LNCAP (cell line): ENCODE data around the gene RANBP3.

Source experiments
- CTCF ChIP-seq: fragments of 450-650 bp; IDR thresholded peaks from 2 replicates; pipeline ENCODE4 v1.5.1; 2017; ENCODE audit warnings: mild to moderate bottlenecking

Gene RANBP3

GRCh38 chr19:5929179-5929578 is 48.8 kb downstream of the RANBP3 start:
- no peak for TF ChIP-seq CTCF

GRCh38 chr19:5927441-5927821 is 50.5 kb downstream of the RANBP3 start:
- TF ChIP-seq CTCF, result no peak

GRCh38 chr19:5926641-5927440 is 51.1 kb downstream of the RANBP3 start:
- no peak for TF ChIP-seq CTCF

- no peak for TF ChIP-seq CTCF
These were observed 52.0 kb downstream of the RANBP3 start for GRCh38 chr19:5925830-5926427.

- no peak for TF ChIP-seq CTCF
These were observed 54.6 kb downstream of the RANBP3 start for GRCh38 chr19:5923356-5923755.

GRCh38 chr19:5922161-5922545 is 55.8 kb downstream of the RANBP3 start:
- no peak for TF ChIP-seq CTCF

- no peak for TF ChIP-seq CTCF
These were observed 56.3 kb downstream of the RANBP3 start for GRCh38 chr19:5921516-5922160.
